ENCODE data around the gene CLEC4C. TPM values are rescaled to one million over a fixed set of nuclear protein-coding genes. Genes with fewer than 3 reads are reported as not detected.

CLEC4C gene
- total and polyA plus RNA-seq, 2 of the 8 experiments (the other 6 are each of a cell fraction or from before 2014, with no cell fraction given), result 0.76 TPM; not detected in 1

DNA sequence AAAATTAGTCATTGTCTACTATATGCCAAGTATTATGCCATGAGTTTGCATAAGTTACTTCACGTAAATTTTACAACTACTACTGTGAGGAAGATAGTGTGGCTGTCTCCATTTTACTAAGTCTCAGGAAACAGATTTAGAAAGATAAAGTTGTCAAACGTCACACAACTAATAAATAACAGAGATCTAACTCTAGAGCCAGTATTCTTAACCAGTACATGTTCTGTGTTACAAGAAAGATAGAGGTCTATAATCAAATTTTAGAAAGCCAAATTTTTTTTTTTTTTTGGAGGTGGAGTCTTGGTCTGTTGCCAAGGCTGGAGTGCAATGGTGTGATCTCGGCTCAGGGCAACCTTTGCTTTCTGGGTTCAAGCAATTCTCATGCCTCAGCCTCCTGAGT is 14.2 kb downstream of the CLEC4C start:
- no peak overlapping the region for H3K27ac ChIP-seq (ENCODE audit: low read depth, low read length)
- FAIRE-seq (no peak), DNase-seq (ENCODE audit: low read depth in 1 of 2, low spot score in 2 of 2) (no peak)
- H2BK120ac ChIP-seq (replicated peaks; ENCODE audit: low read depth, low read length), result no peak overlapping the region
- H3K4ac ChIP-seq (replicated peaks; ENCODE audit: insufficient read length, low read depth, low read length), result no peak overlapping the region
- H3K9me3 ChIP-seq (ENCODE audit: insufficient read depth in 2 of 2, low read depth in 1 of 2, low read length in 1 of 2), result no peaks in the 10 kb centered on the region
- 97% methylated on average over 3 of the region's 3 CpGs; no CpG with 5 or more reads in 1 of the 2 experiments for WGBS, 2 experiments (ENCODE audit: extremely low coverage in 1 of 2, insufficient coverage in 1 of 2, insufficient read length in 1 of 2, insufficient replicate concordance in 2 of 2, low coverage in 1 of 2, low lambda C conversion rate in 2 of 2, missing lambda C conversion rate in 1 of 2)
- no peak overlapping the region for H3K9ac ChIP-seq (replicated peaks in 1 of 4; ENCODE audit: extremely low read depth in 1 of 4, low read depth in 3 of 4, low read length in 3 of 4)
- H3K23me2 ChIP-seq (ENCODE audit: low read depth, low read length), result no peaks in the 10 kb centered on the region
- no peak overlapping the region for H4K8ac ChIP-seq (ENCODE audit: extremely low read depth, insufficient read depth, low read length)
- no peak overlapping the region for H2BK5ac ChIP-seq (ENCODE audit: low read depth, low read length)
- H3K4me2 ChIP-seq (ENCODE audit: insufficient read depth in 1 of 2, low read depth in 2 of 2, low read length in 2 of 2), result no peak overlapping the region
- H3K79me2 ChIP-seq (ENCODE audit: control insufficient read depth in 1 of 2, insufficient read depth in 2 of 2, low read length in 2 of 2), result no peaks in the 10 kb centered on the region
- H3K56ac ChIP-seq (replicated peaks; ENCODE audit: insufficient read length, low read depth, low read length), result no peak overlapping the region
- no peaks in the 10 kb centered on the region for H4K20me1 ChIP-seq (replicated peaks in 1 of 2; ENCODE audit: control insufficient read depth in 1 of 2, insufficient read depth in 2 of 2, low read length in 2 of 2)
- ChIA-PET CTCF (ENCODE audit: partially characterized antibody) (no interaction called here), POLR2A (ENCODE audit: partially characterized antibody) (no interaction called here)
- no peak overlapping the region for H2AFZ ChIP-seq (ENCODE audit: low read length)
- no peak overlapping the region for H2BK12ac ChIP-seq (ENCODE audit: low read depth, low read length)
- H3K27me3 ChIP-seq (replicated peaks in 1 of 4; ENCODE audit: control insufficient read depth in 3 of 4, extremely low read depth in 1 of 4, insufficient read depth in 3 of 4, low read length in 3 of 4), result no peaks in the 10 kb centered on the region; a peak in 1 of 7 replicates
- H2BK20ac ChIP-seq (ENCODE audit: low read length), result no peak overlapping the region
- H3K18ac ChIP-seq (ENCODE audit: extremely low read depth, low read length), result no peak overlapping the region
- no peak overlapping the region for H2BK15ac ChIP-seq (ENCODE audit: low read length)
- no peak overlapping the region for H3K14ac ChIP-seq (ENCODE audit: insufficient read length)
- TF ChIP-seq GABPA (IDR thresholded peaks at IDR 0.05; ENCODE audit: borderline replicate concordance, insufficient read depth, low read length), result no peak
- TF ChIP-seq RAD21 (IDR thresholded peaks at IDR 0.05 in 1 of 2, conservative IDR thresholded peaks at IDR 0.05 in 1 of 2; ENCODE audit: low read depth in 2 of 2, low read length in 2 of 2), result no peak
- no peak for TF ChIP-seq POLR2AphosphoS5 (IDR thresholded peaks at IDR 0.05; ENCODE audit: low read depth, low read length)
- TF ChIP-seq POLR2A (IDR thresholded peaks at IDR 0.05; ENCODE audit: control extremely low read depth in 1 of 2, low read depth in 2 of 2, low read length in 2 of 2), result no peak
- TF ChIP-seq, protein P1, sequence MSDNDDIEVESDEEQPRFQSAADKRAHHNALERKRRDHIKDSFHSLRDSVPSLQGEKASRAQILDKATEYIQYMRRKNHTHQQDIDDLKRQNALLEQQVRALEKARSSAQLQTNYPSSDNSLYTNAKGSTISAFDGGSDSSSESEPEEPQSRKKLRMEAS (IDR thresholded peaks at IDR 0.05), result no peak
- TF ChIP-seq EP300 (IDR thresholded peaks at IDR 0.05; ENCODE audit: borderline replicate concordance in 1 of 2, low read depth in 2 of 2, low read length in 2 of 2), result no peak
- TF ChIP-seq BCL11A (IDR thresholded peaks at IDR 0.05; ENCODE audit: low read depth in 2 of 2, low read length in 2 of 2), result no peak
- no peak for TF ChIP-seq TAF1 (IDR thresholded peaks at IDR 0.05; ENCODE audit: low read depth, low read length)
- no peak for TF ChIP-seq PHF8 (conservative IDR thresholded peaks at IDR 0.05; ENCODE audit: low read depth, low read length)
- no peak for TF ChIP-seq SUZ12 (IDR thresholded peaks at IDR 0.05; ENCODE audit: low read length)
- TF ChIP-seq SIRT6 (IDR thresholded peaks at IDR 0.05; ENCODE audit: low read length), result no peak
- no peak overlapping the region for H3K4me3 ChIP-seq (ENCODE audit: extremely low read depth in 1 of 4, insufficient read depth in 2 of 4, low read depth in 3 of 4, low read length in 4 of 4)
- H3K4me1 ChIP-seq (replicated peaks in 1 of 4; ENCODE audit: control insufficient read depth in 3 of 4, insufficient read depth in 4 of 4, low read length in 3 of 4), result peaks cover 0 to 3% (median 0%) of the 10 kb centered on the region in 4 experiments; a peak in 1 of 7 replicates
- no peak overlapping the region for H2AK5ac ChIP-seq (ENCODE audit: low read depth, low read length)
- H3K79me1 ChIP-seq (ENCODE audit: low read depth, low read length), result no peaks in the 10 kb centered on the region
- no peak overlapping the region for H4K5ac ChIP-seq (ENCODE audit: insufficient read length, low read depth, low read length)
- no peak overlapping the region for H3K23ac ChIP-seq (ENCODE audit: insufficient read length)
- H4K91ac ChIP-seq (replicated peaks; ENCODE audit: insufficient read length, low read length), result no peak overlapping the region
- H3K36me3 ChIP-seq (ENCODE audit: control insufficient read depth in 2 of 4, insufficient read depth in 4 of 4, low read length in 3 of 4), result no peaks in the 10 kb centered on the region
